Stomach (tissue), 9 donors: ENCODE results near the gene TRIM61. TPM values are rescaled to one million over a fixed set of nuclear protein-coding genes. Genes with fewer than 3 reads are reported as not detected.

Experiments used
- DNase-seq, 2 donors: peaks; one replicate each; pipeline versions ENCODE4 v3.0.0 to v3.0.0-alpha.2; 2013 to 2019
- H3K27ac ChIP-seq, 5 donors: fragments of 200-600 bp in 4 of 5; sonication (generic) in 4 of 5; one replicate each; pipeline ENCODE4 v1.5.1; 2013 to 2019; ENCODE audit warnings: mild to moderate bottlenecking in 1 of 5, moderate library complexity in 1 of 5
- H3K27me3 ChIP-seq, 3 donors: fragments of 200-600 bp; sonication (generic); one replicate each; pipeline ENCODE4 v1.5.1; 2017 to 2019; ENCODE audit warnings: mixed run types in 1 of 3
- H3K36me3 ChIP-seq, 4 donors: fragments of 200-600 bp; sonication (generic); 1 replicate in 3 of 4; 2 replicates in 1 of 4; pipeline ENCODE4 v1.5.1; 2016 to 2019
- H3K4me1 ChIP-seq, 4 donors: fragments of 200-600 bp; sonication (generic); one replicate each; pipeline ENCODE4 v1.5.1; 2016 to 2019
- H3K4me3 ChIP-seq, 4 donors: fragments of 200-600 bp; sonication (generic) in 3 of 4; one replicate each; pipeline ENCODE4 v1.5.1; 2016 to 2019; ENCODE audit warnings: mild to moderate bottlenecking in 1 of 4
- H3K9me3 ChIP-seq, 4 donors: fragments of 200-600 bp; sonication (generic); one replicate each; pipeline ENCODE4 v1.5.1; 2016 to 2019
- CTCF ChIP-seq, 7 experiments: fragments of 450-650 bp in 4 of 7; fragments of 200-600 bp in 3 of 7; sonication (generic) in 3 of 7; IDR thresholded peaks; one replicate each; pipeline ENCODE4 v1.5.1; 2016 to 2019; ENCODE audit warnings: antibody characterized with exemption in 7 of 7, control low read depth in 2 of 7, mild to moderate bottlenecking in 1 of 7
- EP300 ChIP-seq: sonication (generic); formaldehyde crosslinking; IDR thresholded peaks from one replicate; pipeline ENCODE4 v1.6.1; 2017; ENCODE audit warnings: antibody characterized with exemption
- POLR2A ChIP-seq, 4 donors: fragments of 450-650 bp; IDR thresholded peaks; one replicate each; pipeline ENCODE4 v1.6.1; 2016; ENCODE audit warnings: antibody characterized with exemption in 4 of 4, control low read depth in 2 of 4, mild to moderate bottlenecking in 1 of 4, moderate library complexity in 1 of 4
- POLR2AphosphoS5 ChIP-seq, 3 donors: sonication (generic); formaldehyde crosslinking; IDR thresholded peaks; one replicate each; pipeline ENCODE4 v1.6.1; 2016; ENCODE audit warnings: antibody characterized with exemption in 3 of 3
- WGBS, 5 donors: extraction: QIAGEN DNeasy Blood & Tissue Kit in 3 of 5; methylation state at CpG; one replicate each; pipeline versions ENCODE4 v1.1.5 to v1.1.7; 2013 to 2018; 5-methylcytosine and 5-hydroxymethylcytosine counted together
- intact Hi-C: fragments of 100-400 bp; cut with DNase I; formaldehyde crosslinking; loops from one replicate; pipeline ENCODE4 v1.15.1; 2023; ENCODE audit warnings: low total_unique reads
- polyA plus RNA-seq, 3 donors: library from polyadenylated mRNA; stranded (reverse); fragments of 200-250 nt; gene quantifications; one replicate each; pipeline ENCODE4 v1.2.3, GENCODE V29; 2013
- small RNA-seq, 4 donors: library from RNA; depleted of rRNA; stranded (forward); fragments of <200 nt; gene quantifications; one replicate each; pipeline ENCODE3, GENCODE V24; 2016
- total RNA-seq, 5 donors: library from RNA; depleted of rRNA; stranded (reverse); fragments of >200 nt; gene quantifications; one replicate each; pipeline versions ENCODE4 v1.1.0 to v1.2.3, GENCODE V29; 2014 to 2016
- donor health status: healthy with polysubstance abuse.
- donor health status: Bipolar disorder and iron deficiency.
- donor health status: healthy.

Gene TRIM61
- total and polyA plus RNA-seq, 8 donors = 0.25 to 3.6 (median 0.61) TPM; not detected in 3

- 83 to 91% (median 87%) methylated on average over 3 of the region's 3 CpGs for WGBS, 5 donors
- Histone ChIP-seq H3K27ac (no peak overlapping the region), H3K27me3 (no peaks in the 10 kb centered on the region), H3K9me3 (no peaks in the 10 kb centered on the region), H3K36me3 (no peaks in the 10 kb centered on the region), H3K4me1 (no peaks in the 10 kb centered on the region), H3K4me3 (no peak overlapping the region)
- intact Hi-C loops = no loop called here
- TF ChIP-seq CTCF (IDR thresholded peaks at IDR 0.05) (no peak), EP300 (no peak), POLR2A (IDR thresholded peaks at IDR 0.05) (no peak), POLR2AphosphoS5 (IDR thresholded peaks at IDR 0.05) (no peak)
- no peak for DNase-seq
Measured at GRCh38 chr4:164924670-164925238, 52.7 kb downstream of the TRIM61 start.

GRCh38 chr4:164918956-164919355, 58.5 kb downstream of the TRIM61 start:
- WGBS, 5 donors = 56 to 78% (median 68%) methylated on average over 3 of the region's 3 CpGs
- no peak overlapping the region for H3K4me3 ChIP-seq
- H3K27ac ChIP-seq = no peak overlapping the region
- H3K9me3 ChIP-seq = no peaks in the 10 kb centered on the region
- TF ChIP-seq EP300 (no peak), CTCF (IDR thresholded peaks at IDR 0.05) (no peak), POLR2AphosphoS5 (IDR thresholded peaks at IDR 0.05) (no peak), POLR2A (IDR thresholded peaks at IDR 0.05) (no peak)
- DNase-seq = no peak
- intact Hi-C loops = no loop called here
- no peaks in the 10 kb centered on the region for H3K4me1 ChIP-seq
- no peaks in the 10 kb centered on the region for H3K27me3 ChIP-seq
- H3K36me3 ChIP-seq = no peaks in the 10 kb centered on the region

Small RNA genes within 50 kb of the gene (small RNA-seq; reads per million reads assigned to genes)
- gene AC106872.12 = 0 reads per million in 4 donors

Other genes starting within 250 kb of the TRIM61 start
- gene SMIM31, start 223.5 kb downstream of the TRIM61 start, total RNA-seq = 10 to 100 TPM in 1 of 5 donors, under 1 TPM in 1, not detected in 3; 0.92 to 21.7 TPM
- gene SMIM31, start 223.5 kb downstream of the TRIM61 start, polyA plus RNA-seq = 1 to 10 TPM in 1 of 3 donors, under 1 TPM in 1, not detected in 1; 0.70 to 1.6 TPM
- gene APELA, start 100.5 kb downstream of the TRIM61 start, total RNA-seq = under 1 TPM in 1 of 5 donors, not detected in 4; 0.18 TPM
- under 1 TPM in 1 of 3 donors, not detected in 2; 0.13 TPM for gene APELA, start 100.5 kb downstream of the TRIM61 start, polyA plus RNA-seq
- not detected for gene TRIM60, start 54.3 kb upstream of the TRIM61 start, total RNA-seq
- not detected for gene TRIM60, start 54.3 kb upstream of the TRIM61 start, polyA plus RNA-seq
- not detected for gene TRIM75, start 76.2 kb upstream of the TRIM61 start, total RNA-seq
- gene TRIM75, start 76.2 kb upstream of the TRIM61 start, polyA plus RNA-seq = not detected
- gene TMEM192, start 135.2 kb upstream of the TRIM61 start, total RNA-seq = 10 to 100 TPM in 4 of 5 donors, 1 to 10 TPM in 1; 2.3 to 44.5 (median 19.8) TPM
- 1 to 10 TPM; 4.4 to 7.5 (median 4.9) TPM for gene TMEM192, start 135.2 kb upstream of the TRIM61 start, polyA plus RNA-seq
- 10 to 100 TPM; 11.1 to 34.3 (median 16.7) TPM for gene KLHL2, start 229.9 kb upstream of the TRIM61 start, total RNA-seq
- 10 to 100 TPM; 12.2 to 17.7 (median 12.7) TPM for gene KLHL2, start 229.9 kb upstream of the TRIM61 start, polyA plus RNA-seq